ENCODE measurements around the gene WDR90. TPM values are rescaled to one million over a fixed set of nuclear protein-coding genes. Genes with fewer than 3 reads are reported as not detected.

WDR90 gene
- total RNA-seq, 1 experiment from 2014 or later, result 147 TPM

DNA sequence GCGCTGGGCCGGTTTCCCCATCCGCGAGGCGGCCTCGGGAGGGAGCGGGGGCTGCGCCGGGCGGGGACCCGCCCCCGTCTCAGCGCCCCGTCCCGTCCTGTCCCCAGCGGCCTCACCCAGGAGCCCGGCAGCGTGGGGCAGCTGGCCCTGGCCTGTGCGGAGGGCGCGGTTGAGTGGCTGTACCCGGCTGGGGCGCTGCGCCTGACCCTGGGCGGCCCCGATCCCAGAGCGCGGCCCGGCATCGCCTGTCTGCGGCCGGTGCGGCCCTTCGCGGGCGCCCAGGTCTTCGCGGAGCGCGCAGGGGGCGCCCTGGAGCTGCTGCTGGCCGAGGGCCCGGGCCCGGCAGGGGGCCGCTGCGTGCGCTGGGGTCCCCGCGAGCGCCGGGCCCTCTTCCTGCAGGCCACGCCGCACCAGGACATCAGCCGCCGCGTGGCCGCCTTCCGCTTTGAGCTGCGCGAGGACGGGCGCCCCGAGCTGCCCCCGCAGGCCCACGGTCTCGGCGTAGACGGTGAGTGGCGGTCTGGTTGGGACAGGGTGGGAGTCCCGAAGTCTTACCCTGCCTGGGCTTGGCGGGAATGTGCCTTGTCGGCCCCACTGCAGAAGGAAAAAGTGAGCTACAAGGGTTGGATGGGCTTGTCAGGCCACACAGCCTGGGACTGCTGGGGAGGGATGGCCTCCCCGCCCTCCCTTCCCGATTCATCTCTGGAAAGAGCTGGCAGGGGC lies 66.5 kb downstream of the WDR90 start:
- peaks cover 31% of the 10 kb centered on the region for H3K27me3 ChIP-seq (replicated peaks; ENCODE audit: insufficient read depth, low read depth, low read length, poor library complexity)
- H3K36me3 ChIP-seq (ENCODE audit: insufficient read depth, low read length, poor library complexity, severe bottlenecking), result no peaks in the 10 kb centered on the region
- intact Hi-C loops (cut with micrococcal nuclease; ENCODE audit: unreplicated experiment), result loop anchor here (10.0 kb wide), 1 partner anchor 339 kb away; no protein-coding TSS in a partner anchor
- no TSS peak for BruUV-seq (replicated peaks)
- POLR2A ChIA-PET (ENCODE audit: low non-redundant PET), result interaction anchor here (0.6 kb wide), 1 partner anchor 314 kb away, joined by 4 read pairs; the partner anchor contains the start of gene DECR2
- TF ChIP-seq CTCF (conservative IDR thresholded peaks at IDR 0.05; ENCODE audit: low read depth, low read length) (no peak; the same call in 1 of the 2 replicates), EZH2 (IDR thresholded peaks at IDR 0.05; ENCODE audit: borderline replicate concordance, low read depth, low read length, poor library complexity, severe bottlenecking) (peak; percentile 74)
- H3K9me3 ChIP-seq (ENCODE audit: low read depth, low read length, poor library complexity, severe bottlenecking), result no peaks in the 10 kb centered on the region
- H3K4me1 ChIP-seq (ENCODE audit: insufficient read depth, low read length, poor library complexity, severe bottlenecking), result peaks cover 8% of the 10 kb centered on the region
- no peak overlapping the region for H3K27ac ChIP-seq (ENCODE audit: low read depth, low read length, poor library complexity, severe bottlenecking)
- DNase-seq (ENCODE audit: low spot score), result no peak
- H3K4me3 ChIP-seq (ENCODE audit: low read depth, low read length, poor library complexity, severe bottlenecking), result peak overlapping the region; percentile 32
- CTCF ChIA-PET, result interaction anchor here (1.0 kb wide), 1 partner anchor 12 kb away, joined by 5 read pairs; no protein-coding TSS in a partner anchor

DNA sequence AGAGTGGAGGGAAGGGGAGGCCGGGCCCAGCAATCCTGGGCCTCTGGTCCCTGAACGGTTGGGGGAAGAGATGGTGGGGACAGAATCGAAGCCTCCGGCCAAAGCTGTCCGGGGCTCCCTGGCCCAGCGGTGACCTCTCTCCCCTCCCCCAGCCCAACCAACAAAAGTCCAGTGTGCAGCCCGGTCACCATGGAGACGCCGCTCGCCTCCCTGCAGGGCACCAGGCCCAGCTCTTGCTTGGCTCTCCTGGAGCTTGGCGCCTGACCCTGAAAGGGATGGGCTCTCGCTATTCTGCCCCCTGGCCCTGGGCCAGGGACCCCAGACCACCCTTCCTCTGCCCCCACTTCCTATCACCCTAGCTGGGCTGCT lies 67.0 kb downstream of the WDR90 start:
- ChIA-PET POLR2A (ENCODE audit: low non-redundant PET) (no interaction called here), CTCF (interaction anchor here (1.0 kb wide), 1 partner anchor 12 kb away, joined by 5 read pairs; no protein-coding TSS in a partner anchor)
- intact Hi-C loops (cut with micrococcal nuclease; ENCODE audit: unreplicated experiment), result loop anchor here (10.0 kb wide), 1 partner anchor 339 kb away; no protein-coding TSS in a partner anchor
- Histone ChIP-seq H3K36me3 (ENCODE audit: insufficient read depth, low read length, poor library complexity, severe bottlenecking) (no peaks in the 10 kb centered on the region), H3K27me3 (replicated peaks; ENCODE audit: insufficient read depth, low read depth, low read length, poor library complexity) (peaks cover 31% of the 10 kb centered on the region), H3K9me3 (ENCODE audit: low read depth, low read length, poor library complexity, severe bottlenecking) (no peaks in the 10 kb centered on the region), H3K4me3 (ENCODE audit: low read depth, low read length, poor library complexity, severe bottlenecking) (no peak overlapping the region), H3K27ac (ENCODE audit: low read depth, low read length, poor library complexity, severe bottlenecking) (no peak overlapping the region), H3K4me1 (ENCODE audit: insufficient read depth, low read length, poor library complexity, severe bottlenecking) (peaks cover 8% of the 10 kb centered on the region)
- DNase-seq (ENCODE audit: low spot score), result no peak
- no TSS peak for BruUV-seq (replicated peaks)
- TF ChIP-seq CTCF (conservative IDR thresholded peaks at IDR 0.05; ENCODE audit: low read depth, low read length) (no peak), EZH2 (IDR thresholded peaks at IDR 0.05; ENCODE audit: borderline replicate concordance, low read depth, low read length, poor library complexity, severe bottlenecking) (no peak)

DNA sequence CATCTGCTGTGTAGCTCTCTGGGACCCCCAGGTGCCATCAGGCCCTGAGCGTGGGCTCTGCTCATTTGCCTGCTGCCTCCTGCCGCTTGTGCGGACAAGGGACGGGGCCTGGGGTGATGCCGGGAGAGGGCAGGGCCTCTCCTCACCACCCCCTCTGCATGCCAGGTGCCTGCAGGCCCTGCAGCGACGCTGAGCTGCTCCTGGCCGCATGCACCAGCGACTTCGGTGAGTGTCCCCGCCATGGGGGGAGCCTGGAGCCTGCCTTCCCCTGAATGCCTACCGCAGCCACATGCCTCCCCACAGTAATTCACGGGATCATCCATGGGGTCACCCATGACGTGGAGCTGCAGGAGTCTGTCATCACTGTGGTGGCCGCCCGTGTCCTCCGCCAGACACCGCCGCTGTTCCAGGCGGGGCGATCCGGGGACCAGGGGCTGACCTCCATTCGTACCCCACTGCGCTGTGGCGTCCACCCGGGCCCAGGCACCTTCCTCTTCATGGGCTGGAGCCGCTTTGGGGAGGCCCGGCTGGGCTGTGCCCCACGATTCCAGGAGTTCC lies 67.7 kb downstream of the WDR90 start:
- POLR2A ChIA-PET (ENCODE audit: low non-redundant PET), result no interaction called here
- intact Hi-C loops (cut with micrococcal nuclease; ENCODE audit: unreplicated experiment), result loop anchor here (10.0 kb wide), 1 partner anchor 338 kb away; no protein-coding TSS in a partner anchor
- Histone ChIP-seq H3K4me3 (ENCODE audit: low read depth, low read length, poor library complexity, severe bottlenecking) (no peak overlapping the region), H3K27me3 (replicated peaks; ENCODE audit: insufficient read depth, low read depth, low read length, poor library complexity) (peaks cover 31% of the 10 kb centered on the region), H3K4me1 (ENCODE audit: insufficient read depth, low read length, poor library complexity, severe bottlenecking) (peaks cover 8% of the 10 kb centered on the region), H3K9me3 (ENCODE audit: low read depth, low read length, poor library complexity, severe bottlenecking) (no peaks in the 10 kb centered on the region), H3K36me3 (ENCODE audit: insufficient read depth, low read length, poor library complexity, severe bottlenecking) (no peaks in the 10 kb centered on the region), H3K27ac (ENCODE audit: low read depth, low read length, poor library complexity, severe bottlenecking) (no peak overlapping the region)
- CTCF ChIA-PET, result interaction anchor here (0.6 kb wide), 1 partner anchor 29 kb away, joined by 3 read pairs; no protein-coding TSS in a partner anchor
- no peak for TF ChIP-seq CTCF (conservative IDR thresholded peaks at IDR 0.05; ENCODE audit: low read depth, low read length)
- no peak for TF ChIP-seq EZH2 (IDR thresholded peaks at IDR 0.05; ENCODE audit: borderline replicate concordance, low read depth, low read length, poor library complexity, severe bottlenecking)
- no TSS peak for BruUV-seq (replicated peaks)
- no peak for DNase-seq (ENCODE audit: low spot score)

Other genes starting within 250 kb of the WDR90 start
- gene DECR2, start 247.5 kb upstream of the WDR90 start, total RNA-seq (2021), result 27.5 and 28.7 TPM in 2 replicates
- 44.8 and 44.9 TPM in 2 replicates for gene RAB11FIP3, start 223.7 kb upstream of the WDR90 start, total RNA-seq (2021)
- 77.7 and 91.2 TPM in 2 replicates for gene CAPN15, start 121.7 kb upstream of the WDR90 start, total RNA-seq (2021)
- 0.13 TPM in 1 of 2 replicates, not detected in the other for gene PRR35, start 89.0 kb upstream of the WDR90 start, total RNA-seq (2021)
- gene NHLRC4, start 82.4 kb upstream of the WDR90 start, total RNA-seq (2021), result 0.21 and 0.52 TPM in 2 replicates
- gene PIGQ, start 79.4 kb upstream of the WDR90 start, total RNA-seq (2021), result 59.4 and 65.7 TPM in 2 replicates
- gene RAB40C, start 59.3 kb upstream of the WDR90 start, total RNA-seq (2021), result 19.9 and 20.6 TPM in 2 replicates
- 1.7 and 1.8 TPM in 2 replicates for gene WFIKKN1, start 18.4 kb upstream of the WDR90 start, total RNA-seq (2021)
- 136 and 138 TPM in 2 replicates for gene METTL26, start 13.1 kb upstream of the WDR90 start, total RNA-seq (2021)
- 22.4 and 27.1 TPM in 2 replicates for gene MCRIP2, start 7.5 kb upstream of the WDR90 start, total RNA-seq (2021)
- 184 and 193 TPM in 2 replicates for gene RHOT2, start 18.8 kb downstream of the WDR90 start, total RNA-seq (2021)
- gene RHBDL1, start 26.3 kb downstream of the WDR90 start, total RNA-seq (2021), result 1.5 and 2.3 TPM in 2 replicates
- 88.2 and 95.2 TPM in 2 replicates for gene STUB1, start 31.0 kb downstream of the WDR90 start, total RNA-seq (2021)
- 78.1 and 87.1 TPM in 2 replicates for gene JMJD8, start 35.0 kb downstream of the WDR90 start, total RNA-seq (2021)
- gene WDR24, start 41.0 kb downstream of the WDR90 start, total RNA-seq (2021), result 17.7 and 18.2 TPM in 2 replicates
- 1.1 and 2.7 TPM in 2 replicates for gene FBXL16, start 56.4 kb downstream of the WDR90 start, total RNA-seq (2021)
- gene METRN, start 65.8 kb downstream of the WDR90 start, total RNA-seq (2021), result 0.86 and 1.8 TPM in 2 replicates
- gene ANTKMT, start 71.8 kb downstream of the WDR90 start, total RNA-seq (2021), result 21.2 and 26.0 TPM in 2 replicates
- gene CCDC78, start 77.1 kb downstream of the WDR90 start, total RNA-seq (2021), result 0.28 and 1.4 TPM in 2 replicates
- 2.5 and 3.5 TPM in 2 replicates for gene HAGHL, start 77.7 kb downstream of the WDR90 start, total RNA-seq (2021)
- gene CIAO3, start 91.6 kb downstream of the WDR90 start, total RNA-seq (2021), result 48.4 and 50.0 TPM in 2 replicates
- not detected in 2 replicates for gene MSLN, start 111.4 kb downstream of the WDR90 start, total RNA-seq (2021)
- gene RPUSD1, start 139.0 kb downstream of the WDR90 start, total RNA-seq (2021), result 36.1 and 41.1 TPM in 2 replicates
- 124 and 125 TPM in 2 replicates for gene CHTF18, start 139.3 kb downstream of the WDR90 start, total RNA-seq (2021)
- gene GNG13, start 151.4 kb downstream of the WDR90 start, total RNA-seq (2021), result not detected in 2 replicates